GM18517 (cell line): Measurements from ENCODE around the gene SCN4A.
A peak's percentile ranks its signal among the peaks of the same experiment; 100 is the strongest.

Experiments used
- ATAC-seq: cut with Tn5 transposase; IDR thresholded peaks from one replicate; pipeline ENCODE4 v1.9.1; 2021; ENCODE audit warnings: mild to moderate bottlenecking, moderate library complexity; ENCODE audit not compliant: unreplicated experiment

Gene SCN4A

DNA sequence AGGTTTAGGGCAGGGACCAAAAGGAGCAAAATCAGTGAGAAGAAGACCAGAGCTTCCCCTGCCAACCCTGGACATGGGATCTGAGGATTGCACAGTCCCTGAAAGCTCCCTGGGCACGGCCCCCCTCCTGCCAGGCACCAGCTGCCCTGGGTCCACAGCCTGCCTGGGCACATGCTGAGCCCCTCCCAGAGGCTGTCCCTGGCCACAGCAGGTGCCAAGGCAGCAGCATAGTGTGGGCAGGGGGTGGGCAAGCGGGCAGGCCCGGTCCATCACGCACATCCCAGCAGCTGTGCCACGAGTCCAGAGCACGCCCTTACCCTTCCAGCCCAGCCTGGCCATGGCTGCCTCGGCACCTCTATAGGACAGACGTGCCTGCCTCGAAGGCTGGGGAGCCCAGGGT, 12.7 kb downstream of the SCN4A start:
- ATAC-seq = no peak

DNA sequence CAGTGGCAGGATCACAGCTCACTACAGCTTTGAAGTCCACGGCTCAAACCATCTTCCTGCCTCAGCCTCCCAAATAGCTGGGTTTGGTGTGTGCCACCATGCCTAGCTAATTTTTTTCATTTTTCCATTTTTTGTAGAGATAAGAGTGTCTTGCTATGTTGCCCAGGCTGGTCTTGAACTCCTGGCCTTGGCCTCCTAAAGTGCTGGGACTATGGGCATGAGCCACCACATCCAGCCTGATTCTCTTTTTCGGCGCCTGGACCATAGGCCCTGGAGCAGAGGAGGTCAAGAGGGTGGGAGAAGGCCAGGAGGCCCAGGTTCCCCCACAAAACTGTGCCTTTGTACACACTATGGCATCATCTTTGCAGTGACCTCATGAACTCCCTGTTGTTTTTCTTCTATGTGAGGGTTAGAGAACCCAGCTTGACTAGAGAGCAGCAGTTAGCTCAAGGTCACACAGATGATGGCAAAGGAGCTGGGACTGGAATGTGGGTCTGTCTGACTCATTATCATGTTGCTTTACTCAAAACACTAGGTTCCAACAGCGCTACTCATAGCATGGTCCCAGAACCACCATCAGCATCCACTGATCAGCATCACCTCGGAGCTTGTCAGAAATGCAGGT, 16.3 kb downstream of the SCN4A start:
- no peak for ATAC-seq

DNA sequence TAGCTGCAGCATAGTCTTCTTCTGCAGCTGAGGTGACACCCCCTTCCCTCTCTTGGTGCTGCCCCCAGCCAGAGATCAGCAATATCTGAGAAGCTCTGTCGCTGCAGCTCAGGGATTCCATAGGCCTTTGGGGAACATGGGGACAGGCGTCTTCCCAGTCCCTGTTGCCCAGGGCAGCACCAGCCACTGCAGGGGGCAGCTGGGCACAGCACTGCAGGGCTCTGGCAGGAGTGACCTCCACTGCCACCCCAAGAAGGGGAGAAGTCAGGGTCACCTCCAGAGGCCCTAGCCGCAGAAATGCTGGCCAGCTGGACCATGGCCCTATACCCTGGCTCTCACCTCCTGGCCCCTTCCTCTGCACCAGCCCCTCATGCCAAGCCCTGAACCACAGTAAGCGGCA, 16.9 kb downstream of the SCN4A start:
- no peak for ATAC-seq

DNA sequence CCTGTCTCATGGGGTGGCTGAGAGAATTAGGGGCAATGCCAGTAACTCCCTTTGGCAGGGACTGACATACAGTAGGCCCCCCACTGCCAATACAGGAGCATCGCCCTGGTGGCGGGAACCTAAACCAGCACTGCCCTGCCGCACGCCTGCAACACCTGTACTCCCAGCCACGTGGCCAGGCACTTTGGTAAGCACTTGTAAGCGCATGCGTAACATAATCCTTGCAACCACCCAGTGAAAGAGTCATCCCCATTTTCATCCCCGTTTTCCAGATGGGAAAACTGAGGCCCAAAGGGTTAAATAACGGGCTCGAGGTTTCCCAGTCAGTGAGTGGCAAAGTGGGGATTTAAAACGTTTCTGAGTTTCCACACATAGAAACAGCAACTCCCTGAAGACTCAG, 17.5 kb downstream of the SCN4A start:
- no peak for ATAC-seq

DNA sequence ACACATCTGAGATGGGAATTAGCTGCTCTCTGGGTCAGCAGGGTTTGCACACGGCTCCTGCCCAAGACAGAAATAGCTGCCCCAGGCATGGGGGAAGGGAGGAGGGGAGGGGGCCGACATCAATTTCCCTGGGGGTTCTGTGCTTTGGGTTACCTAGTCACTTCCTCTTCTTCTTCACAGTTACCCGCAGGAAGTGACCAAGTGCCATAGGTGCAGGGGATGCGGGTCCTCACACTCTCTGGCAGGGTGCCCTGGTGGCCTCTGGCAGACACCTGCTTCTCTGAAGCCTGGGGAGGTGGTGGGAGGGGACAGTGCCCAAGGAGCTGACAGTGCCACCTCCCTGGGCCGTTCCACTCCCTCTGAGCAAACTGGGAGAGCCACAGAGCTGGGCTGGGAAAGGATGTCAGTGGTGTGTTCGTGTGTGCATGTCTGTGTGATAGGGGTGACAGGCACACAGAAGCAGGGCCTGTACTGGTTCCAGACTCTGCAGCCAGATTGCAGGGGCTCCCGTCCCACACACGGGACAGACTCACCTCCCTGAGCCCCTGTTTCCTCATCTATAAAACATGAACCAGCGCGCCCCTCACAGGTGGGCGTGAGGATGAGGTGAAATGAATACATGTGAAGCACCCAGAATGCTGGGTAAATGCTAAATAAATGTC, 18.2 kb downstream of the SCN4A start:
- ATAC-seq = peak; percentile 53

DNA sequence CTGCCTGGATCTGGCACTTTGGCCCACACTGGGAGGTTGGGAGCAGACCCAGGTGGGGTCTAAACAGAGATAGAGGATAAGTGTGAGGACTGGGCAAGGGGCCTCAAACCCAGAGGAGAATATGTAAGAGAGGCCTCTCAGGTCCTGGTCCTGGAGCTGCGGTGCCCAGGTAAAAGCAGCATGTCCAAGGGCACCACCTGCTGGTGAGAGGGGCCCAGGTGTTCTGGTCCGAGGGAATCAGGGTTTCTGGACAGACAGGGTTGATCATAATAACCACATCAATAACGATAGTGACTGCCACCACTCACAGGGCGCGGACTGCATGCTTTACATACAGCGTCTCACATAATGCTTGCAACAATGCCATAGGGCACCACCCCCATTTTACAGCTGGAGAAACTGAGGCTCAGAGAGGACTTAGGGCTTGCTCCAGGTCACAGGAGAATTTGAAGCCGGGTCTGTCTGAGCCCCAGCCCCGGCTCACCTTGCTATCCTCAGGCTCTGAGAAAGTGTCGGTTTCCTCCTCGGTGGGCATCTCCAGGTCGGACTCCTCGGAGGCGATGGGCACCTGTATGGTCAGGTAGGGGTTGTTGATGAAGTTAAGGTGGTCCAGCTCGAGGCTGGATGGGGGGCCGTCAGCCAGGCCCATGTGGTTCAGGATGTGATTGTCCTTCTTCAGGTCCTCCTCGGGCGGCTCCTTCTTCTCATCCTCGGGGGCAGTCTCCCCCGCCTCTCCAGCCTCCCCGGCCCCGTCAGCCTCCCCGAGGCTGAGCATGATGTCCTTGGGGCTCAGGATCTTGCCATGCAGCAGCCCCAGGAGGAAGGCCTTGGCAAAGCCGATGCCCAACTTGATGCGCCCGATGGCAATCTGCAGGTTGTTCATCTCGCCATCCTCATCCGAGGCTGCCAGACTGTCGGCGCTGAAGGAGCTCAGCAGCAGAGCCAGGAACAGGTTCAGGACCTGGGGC, 21.5 kb downstream of the SCN4A start:
- no peak for ATAC-seq

DNA sequence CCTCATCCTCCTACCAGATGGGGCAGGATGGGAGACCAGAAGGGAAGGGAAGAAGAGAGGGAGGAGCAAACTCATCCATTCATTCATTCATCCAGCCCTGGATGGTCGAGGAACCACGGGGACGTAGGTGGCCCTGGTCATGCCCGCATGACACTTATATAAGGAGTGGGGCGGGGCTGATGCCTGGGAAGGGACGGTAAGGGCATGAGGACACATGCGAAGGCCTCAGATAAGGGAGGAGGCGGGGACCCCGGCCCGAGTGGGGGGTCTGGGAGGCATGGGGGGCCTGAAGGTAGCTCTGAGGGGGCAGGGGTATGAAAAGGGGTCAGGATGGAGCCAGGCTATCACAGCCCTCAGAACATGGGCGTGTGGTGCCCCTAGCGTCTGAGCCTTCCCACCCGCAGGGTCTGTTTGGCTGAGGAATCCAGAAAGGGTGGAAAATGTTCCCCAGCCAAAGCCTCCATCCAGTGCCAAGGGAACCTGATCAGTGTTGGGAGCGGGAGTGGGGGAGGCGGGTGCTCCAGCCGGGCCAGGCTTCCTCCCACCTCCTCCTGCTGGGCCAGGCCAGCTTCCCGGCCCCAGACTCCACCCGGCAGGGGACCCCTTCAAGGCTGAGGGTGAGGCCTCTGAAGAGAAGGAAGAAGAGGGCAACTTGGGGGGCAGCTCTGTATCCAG, 23.0 kb downstream of the SCN4A start:
- ATAC-seq = no peak

DNA sequence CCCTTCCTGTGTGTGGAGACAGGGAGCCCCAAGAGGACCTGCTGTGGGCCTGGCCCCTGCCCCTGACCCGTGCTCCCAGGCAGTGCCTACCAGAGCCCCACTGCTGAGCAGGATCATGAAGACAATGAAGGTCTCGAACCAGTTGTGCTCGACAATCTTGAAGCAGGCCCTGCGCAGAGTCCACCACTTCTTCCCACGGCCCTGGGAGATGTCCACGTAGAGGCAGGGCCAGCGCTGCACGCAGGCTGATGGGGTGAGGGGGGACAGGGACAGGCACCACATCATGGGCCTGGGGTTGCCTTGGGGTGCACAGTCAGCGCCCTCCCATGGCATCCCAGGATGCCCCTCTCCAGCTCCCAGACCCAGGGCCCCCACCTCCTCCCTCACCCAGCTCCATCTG, 24.2 kb downstream of the SCN4A start:
- ATAC-seq = no peak

DNA sequence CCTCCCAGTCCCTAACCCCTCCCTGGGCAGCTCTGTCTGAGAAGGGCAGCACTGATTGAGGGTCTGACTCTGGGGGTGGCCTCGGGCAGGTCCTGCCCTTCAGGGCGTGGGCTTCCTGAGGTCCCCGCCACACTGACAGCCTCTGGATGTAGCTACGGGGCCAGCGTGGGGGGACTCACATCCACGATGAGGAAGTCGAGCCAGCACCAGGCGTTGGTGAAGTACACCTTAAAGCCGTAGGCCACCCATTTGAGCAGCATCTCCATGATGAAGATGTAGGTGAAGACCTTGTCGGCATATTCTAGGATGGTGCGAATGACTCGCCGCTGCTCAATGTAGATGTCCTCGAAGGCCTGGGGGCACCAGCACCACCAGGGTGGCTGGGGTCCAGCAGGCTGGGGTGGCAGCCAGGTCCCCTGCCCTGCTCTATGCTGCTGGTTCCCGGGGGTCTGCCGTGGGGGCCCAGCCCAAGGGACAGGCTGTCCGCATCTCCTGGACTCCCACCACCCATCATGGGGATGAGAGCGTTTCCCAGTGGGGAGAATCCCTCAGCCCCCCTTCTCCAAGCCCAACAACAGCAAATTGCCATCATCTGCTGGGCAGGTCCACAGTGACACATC, 24.9 kb downstream of the SCN4A start:
- no peak for ATAC-seq

DNA sequence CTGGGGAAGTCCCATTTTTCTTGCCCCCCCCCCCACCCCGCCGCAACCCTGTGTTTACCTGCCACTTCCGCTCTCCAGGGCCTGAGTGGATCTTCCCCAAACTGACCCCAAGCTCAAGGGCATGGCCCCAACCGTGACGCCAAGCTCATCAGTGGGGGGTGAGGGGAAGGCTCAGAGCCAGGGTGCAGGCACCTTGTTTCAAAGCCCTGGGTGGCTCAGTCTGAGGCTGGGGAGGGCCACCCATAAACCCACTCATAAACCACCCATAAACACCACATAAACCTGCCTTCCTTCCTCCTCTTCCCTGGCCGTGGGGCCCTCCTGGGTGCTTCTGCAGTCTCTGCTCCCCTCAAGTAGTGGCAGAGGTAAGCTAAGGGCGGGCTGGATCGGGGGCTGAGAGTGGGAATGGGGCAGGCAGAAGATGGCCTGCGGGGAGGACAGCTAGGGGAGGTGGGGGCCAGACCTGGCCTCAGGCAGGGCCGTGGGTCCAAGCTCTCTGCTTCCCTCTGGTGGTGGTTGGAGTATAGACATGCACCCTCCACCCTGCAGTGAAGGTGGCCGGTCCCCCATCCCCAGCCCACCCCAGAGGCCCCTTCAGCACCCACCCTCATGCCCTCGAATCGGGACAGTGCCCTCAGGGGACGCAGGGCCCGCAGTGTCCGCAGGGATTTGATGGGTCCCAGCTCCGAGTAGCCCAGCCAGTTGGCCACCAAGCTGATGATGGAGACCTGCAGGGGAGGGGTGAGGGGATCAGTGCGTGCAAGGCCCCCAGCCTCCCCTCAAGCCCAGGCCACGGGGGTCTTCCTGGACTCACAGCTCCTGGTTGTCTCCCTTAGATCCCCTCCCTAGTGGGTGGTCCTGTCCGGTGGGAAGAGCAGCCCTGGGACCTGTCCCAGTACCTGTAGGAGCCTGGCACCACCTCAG, 26.0 kb downstream of the SCN4A start:
- no peak for ATAC-seq

DNA sequence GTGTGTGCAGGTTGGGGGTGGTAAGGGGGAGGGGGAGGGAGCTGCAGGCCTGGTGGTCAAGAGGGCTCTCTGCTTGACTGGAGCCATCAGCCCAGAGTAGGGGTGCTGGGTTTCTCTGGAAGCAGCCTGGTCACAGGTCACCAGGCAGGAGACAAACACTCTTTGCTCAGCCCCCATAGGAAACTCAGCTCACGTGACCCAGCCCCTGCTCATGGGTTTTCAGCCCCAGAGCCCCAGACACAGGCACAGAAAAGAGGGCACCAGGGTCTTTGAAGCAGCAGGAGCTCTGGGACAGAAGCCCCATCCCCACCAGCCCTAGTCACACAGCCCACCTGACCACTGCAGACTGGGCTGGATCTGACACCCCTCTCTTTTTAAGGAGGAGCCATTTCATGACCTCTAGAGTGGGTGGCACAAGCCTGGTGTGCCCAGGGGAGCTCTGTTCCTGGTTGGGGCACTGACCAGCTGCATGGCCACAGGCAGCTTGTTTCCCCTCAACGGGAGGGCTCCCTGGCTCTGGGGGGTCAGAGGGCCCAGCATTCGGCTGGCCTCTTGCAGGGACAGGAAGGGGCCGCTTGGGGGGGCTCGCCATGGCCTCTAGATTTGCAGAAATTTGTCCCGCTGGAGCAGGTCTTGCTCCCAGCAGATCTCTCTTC, 26.8 kb downstream of the SCN4A start:
- ATAC-seq = no peak

DNA sequence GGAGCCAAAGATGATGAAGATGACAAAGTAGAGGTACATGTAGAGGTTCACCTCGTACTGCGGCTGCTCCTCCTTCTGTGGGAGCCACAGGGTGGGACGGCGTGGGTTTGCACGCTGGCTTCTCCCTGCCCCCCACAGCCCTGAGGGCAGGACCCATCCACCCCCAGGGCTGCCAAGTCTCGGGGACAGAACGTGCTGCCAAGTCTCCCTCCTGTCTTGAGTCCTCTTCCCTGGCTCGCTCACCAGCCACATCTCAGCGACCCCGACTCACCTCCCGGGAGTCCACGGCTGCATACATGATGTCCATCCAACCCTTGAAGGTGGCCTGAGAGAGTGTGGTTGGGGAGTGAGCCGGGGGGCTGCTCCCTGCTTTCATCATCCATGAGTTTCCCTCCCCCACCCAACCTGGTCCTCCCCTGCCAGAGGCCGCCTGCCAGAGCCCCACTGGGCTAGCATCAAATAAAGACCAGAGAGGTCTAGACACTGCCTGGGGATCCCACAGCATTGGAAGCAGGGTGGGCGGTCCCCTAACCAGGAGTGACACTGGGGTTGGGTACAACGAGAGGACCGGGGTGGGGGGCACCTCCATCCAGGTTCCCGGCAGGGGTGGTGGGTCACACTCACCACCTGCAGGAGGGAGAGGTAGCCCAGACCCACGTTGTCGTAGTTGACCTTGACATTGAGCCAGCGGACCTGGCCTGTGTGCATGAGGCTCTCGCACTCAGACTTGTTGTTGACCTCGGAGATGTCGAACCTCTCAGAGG, 27.8 kb downstream of the SCN4A start:
- ATAC-seq = no peak

DNA sequence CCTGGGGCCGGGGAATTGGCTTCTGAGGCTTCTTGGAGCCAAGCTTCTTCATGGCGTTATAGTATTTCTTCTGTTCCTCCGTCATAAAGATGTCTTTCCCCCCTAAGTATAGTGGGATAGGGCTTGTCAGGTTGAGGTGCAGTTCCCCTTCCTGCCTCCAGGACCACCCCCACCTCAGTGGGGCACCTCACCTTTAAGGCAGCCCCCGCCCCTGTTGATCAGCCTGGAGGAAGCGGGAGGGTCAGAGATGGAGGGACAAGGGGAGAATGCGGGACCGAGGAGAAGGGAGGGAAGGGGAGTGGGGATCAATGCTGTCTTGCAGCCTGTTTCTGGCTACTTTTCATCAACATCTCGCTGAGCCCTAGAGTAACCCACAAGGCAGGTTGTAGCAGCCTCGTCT, 29.0 kb downstream of the SCN4A start:
- no peak for ATAC-seq

DNA sequence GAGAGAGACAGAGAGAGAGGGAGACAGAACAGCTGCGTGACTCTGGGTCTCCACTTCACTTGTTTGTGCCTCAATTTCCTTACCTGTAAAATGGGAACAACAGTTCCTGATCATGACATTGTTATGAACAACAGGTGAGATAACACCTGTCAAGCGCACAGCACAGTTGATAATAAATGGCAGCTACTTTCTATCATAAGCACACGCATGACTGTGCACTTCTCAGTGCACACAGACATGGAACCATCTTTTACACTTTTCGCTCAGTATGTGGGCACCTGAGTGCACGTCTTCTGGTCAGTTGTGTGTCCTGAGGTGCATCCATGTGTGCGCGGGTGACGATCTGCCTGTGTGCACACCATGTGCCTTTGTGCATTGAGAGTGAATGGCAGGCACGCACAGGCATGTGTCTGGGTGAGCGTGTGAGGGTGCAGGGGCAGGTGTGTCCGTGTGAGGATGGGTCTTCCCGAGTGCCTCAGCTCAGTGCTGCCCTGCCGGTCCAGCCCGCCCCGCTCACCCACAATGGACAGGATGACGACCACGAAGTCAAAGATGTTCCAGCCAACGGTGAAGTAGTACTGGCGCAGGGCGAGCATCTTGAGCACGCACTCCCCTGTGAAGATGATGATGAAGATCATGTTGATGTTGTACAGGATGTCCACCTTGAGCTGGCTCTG, 30.3 kb downstream of the SCN4A start:
- no peak for ATAC-seq

DNA sequence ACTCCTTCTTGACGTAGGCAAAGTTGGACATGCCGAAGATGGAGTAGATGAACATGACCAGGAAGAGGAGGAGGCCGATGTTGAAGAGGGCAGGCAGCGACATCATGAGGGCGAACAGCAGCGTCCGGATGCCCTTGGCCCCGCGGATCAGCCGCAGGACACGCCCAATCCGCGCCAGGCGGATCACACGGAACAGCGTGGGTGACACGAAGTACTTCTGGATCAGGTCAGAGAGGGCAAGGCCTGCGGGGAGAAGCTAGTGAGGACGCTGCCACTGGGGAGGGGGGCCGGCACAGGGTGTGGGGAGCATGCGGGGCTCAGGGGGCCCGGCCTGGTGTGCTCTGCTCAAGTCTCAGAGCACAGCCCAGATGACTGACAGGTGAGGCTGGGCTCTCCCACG, 31.0 kb downstream of the SCN4A start:
- no peak for ATAC-seq

DNA sequence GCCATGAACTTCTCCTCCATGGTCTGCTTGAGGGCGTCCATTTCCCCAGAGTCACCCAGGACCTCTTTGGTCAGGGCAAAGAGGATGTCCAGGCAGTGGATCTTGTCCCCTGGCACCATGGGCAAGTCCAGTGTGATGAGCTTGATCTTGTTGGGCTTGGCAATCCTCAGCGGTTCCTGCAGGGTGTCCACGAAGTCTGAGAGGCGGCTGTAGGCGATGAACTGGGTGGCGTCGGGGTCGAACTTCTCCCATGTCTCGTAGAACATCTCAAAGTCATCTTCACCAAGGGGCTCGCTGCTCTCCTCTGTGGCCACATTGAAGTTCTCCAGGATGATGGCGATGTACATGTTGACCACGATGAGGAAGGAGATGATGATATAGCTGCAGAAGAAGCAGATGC, 31.6 kb downstream of the SCN4A start:
- no peak for ATAC-seq

DNA sequence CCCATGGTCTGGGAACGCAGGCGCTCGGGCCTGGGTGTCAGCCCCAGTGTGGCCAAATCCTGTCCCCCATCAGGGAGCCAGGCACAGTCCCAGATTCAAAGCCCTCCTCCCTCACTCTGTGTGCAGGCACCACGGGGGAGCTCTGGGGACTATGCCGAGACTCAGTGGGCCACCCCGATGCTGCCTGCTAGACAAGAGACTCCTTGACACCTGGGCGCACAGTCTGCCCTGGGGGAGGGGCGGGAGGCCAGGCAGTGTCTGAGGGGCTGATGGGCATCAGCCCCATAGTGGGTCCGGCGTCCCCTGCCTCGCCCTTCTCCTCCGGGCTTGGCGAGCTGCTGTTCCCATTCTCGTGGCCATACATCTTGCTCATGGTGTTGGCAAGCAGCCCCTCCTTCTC, 32.1 kb downstream of the SCN4A start:
- ATAC-seq = no peak

DNA sequence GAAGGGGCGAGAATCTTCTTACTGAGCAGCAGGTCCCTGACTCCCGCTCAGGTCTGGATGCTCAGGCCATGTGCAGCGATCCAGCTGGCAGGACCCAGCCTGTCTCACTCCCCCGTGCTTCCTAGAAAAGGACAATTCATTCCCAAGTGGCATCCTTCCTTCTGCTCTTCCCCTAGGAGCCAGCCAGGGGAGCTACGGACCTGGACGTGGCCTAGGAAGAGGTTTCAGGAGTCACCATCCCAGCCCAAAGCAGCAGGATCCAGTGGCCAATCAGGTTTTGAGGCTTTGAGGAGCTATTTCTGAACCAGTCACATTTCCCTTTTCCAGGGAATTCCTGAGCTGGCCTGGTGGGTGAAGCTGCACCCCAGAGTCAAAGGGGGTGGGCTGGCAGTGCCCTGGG, 32.8 kb downstream of the SCN4A start:
- ATAC-seq = no peak
